ENCODE results near the gene OOEP. TPM values are rescaled to one million over a fixed set of nuclear protein-coding genes. Genes with fewer than 3 reads are reported as not detected.

OOEP gene
- total RNA-seq, 1 experiment from 2014 or later = 10.9 TPM

DNA sequence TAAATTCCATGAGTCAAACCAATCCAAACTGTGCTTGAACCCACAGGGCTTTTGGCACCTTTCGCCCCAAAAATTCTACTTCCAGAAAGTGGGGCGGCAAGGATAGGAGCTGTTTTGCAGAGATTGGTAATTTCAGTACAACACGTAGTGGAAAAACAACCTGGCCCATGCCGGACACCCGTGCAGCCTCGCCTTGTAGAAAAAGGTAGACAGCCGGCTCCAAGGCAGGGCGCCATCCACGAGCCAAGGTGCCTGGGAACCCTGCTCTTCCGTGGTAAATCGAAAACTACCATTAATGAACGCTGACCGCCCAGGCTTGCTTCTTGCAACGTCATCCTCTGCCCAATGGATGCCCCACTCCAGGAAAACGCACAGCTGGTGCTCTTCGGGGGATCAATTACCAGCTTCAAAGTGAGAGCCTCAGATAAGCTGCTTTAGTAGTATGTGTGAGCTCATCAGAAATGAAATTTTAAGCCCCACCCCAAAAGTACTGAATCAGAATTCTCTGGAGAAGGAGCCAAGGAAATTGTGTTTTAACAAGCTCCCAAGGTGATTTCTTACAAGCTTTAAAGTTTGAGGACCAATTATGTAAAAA, 1.8 kb downstream of the OOEP start:
- Histone ChIP-seq H3K4me3 (no peak overlapping the region), H3K27me3 (ENCODE audit: insufficient read depth, low read depth) (no peaks in the 10 kb centered on the region), H3K79me2 (ENCODE audit: low read depth) (no peaks in the 10 kb centered on the region), H3F3A (ENCODE audit: insufficient read depth, low read depth) (no peaks in the 10 kb centered on the region), H3K27ac (no peak overlapping the region), H2AFZ (no peak overlapping the region), H3K36me3 (ENCODE audit: low read depth) (no peaks in the 10 kb centered on the region), H4K20me1 (ENCODE audit: insufficient read depth) (no peaks in the 10 kb centered on the region), H3K9me2 (ENCODE audit: insufficient read depth) (no peaks in the 10 kb centered on the region), H3K4me2 (no peak overlapping the region), H3K9me3 (ENCODE audit: insufficient read depth, low read depth) (peaks cover 5% of the 10 kb centered on the region; the same call in 1 of the 2 replicates), H3K4me1 (replicated peaks; ENCODE audit: insufficient read depth) (no peaks in the 10 kb centered on the region)
- POLR2A ChIA-PET (ENCODE audit: unreplicated experiment) = no interaction called here
- DNase-seq = no peak
- BruUV-seq (replicated peaks) = no TSS peak
- CTCF ChIA-PET = no interaction called here
- intact Hi-C loops (cut with micrococcal nuclease; ENCODE audit: unreplicated experiment) = no loop called here
- TF ChIP-seq CTCF (conservative IDR thresholded peaks at IDR 0.05) (no peak), EZH2 (IDR thresholded peaks at IDR 0.05; ENCODE audit: low read depth) (no peak)

DNA sequence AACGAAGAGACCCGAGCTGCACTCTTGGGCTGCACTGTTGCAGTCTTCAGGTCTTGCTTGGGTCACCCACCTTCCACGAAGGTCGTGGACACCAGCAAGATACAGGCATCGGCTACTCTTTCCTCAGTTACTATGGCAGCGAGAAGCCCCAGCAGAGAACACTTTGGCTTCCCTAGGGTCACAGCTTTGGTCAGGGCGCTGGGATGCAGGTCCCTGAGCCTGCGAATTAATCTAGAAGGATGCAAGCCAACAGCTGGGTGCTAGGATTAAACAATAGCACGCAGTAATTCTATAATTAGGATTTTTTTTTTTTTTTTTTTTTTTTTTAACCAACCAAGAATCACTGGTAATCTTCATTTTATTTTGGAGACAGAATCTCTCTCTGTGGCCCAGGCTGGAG, 5.1 kb downstream of the OOEP start:
- Histone ChIP-seq H3K79me2 (ENCODE audit: low read depth) (no peaks in the 10 kb centered on the region), H3K27ac (no peak overlapping the region), H3K4me2 (no peak overlapping the region), H3K4me1 (replicated peaks; ENCODE audit: insufficient read depth) (no peaks in the 10 kb centered on the region), H3F3A (ENCODE audit: insufficient read depth, low read depth) (no peaks in the 10 kb centered on the region), H3K4me3 (no peak overlapping the region), H2AFZ (no peak overlapping the region), H3K9me2 (ENCODE audit: insufficient read depth) (no peaks in the 10 kb centered on the region), H3K36me3 (ENCODE audit: low read depth) (no peaks in the 10 kb centered on the region), H3K9me3 (ENCODE audit: insufficient read depth, low read depth) (no peaks in the 10 kb centered on the region), H3K27me3 (ENCODE audit: insufficient read depth, low read depth) (no peaks in the 10 kb centered on the region), H4K20me1 (ENCODE audit: insufficient read depth) (no peaks in the 10 kb centered on the region)
- intact Hi-C loops (cut with micrococcal nuclease; ENCODE audit: unreplicated experiment) = no loop called here
- no peak for DNase-seq
- POLR2A ChIA-PET (ENCODE audit: unreplicated experiment) = no interaction called here
- no peak for TF ChIP-seq EZH2 (IDR thresholded peaks at IDR 0.05; ENCODE audit: low read depth)
- no peak for TF ChIP-seq CTCF (conservative IDR thresholded peaks at IDR 0.05)
- no TSS peak for BruUV-seq (replicated peaks)
- CTCF ChIA-PET = no interaction called here

DNA sequence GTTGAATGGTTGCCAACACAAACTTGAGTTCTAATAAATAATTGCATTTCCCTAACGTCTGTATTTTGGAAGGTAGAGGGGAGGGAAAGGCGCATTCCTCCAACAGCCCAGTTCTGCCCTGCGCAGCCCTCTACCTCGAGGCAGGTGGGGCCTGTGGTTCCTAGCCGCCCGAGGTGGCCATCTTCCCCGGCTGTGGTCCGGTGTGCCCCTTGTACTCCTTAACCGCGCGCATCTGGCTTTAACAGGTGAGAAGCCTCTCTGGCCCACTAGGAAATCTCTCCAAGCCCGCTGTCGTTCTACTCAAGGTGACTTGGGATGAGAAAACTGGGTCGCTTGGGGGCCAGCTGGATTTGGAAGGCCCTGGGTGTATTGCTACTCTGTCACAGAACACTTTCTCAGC, 5.6 kb downstream of the OOEP start:
- TF ChIP-seq CTCF (conservative IDR thresholded peaks at IDR 0.05) = no peak
- TF ChIP-seq EZH2 (IDR thresholded peaks at IDR 0.05; ENCODE audit: low read depth) = no peak
- Histone ChIP-seq H3K79me2 (ENCODE audit: low read depth) (no peaks in the 10 kb centered on the region), H3K36me3 (ENCODE audit: low read depth) (no peaks in the 10 kb centered on the region), H2AFZ (no peak overlapping the region), H3K27me3 (ENCODE audit: insufficient read depth, low read depth) (no peaks in the 10 kb centered on the region), H3K27ac (no peak overlapping the region), H3K4me1 (replicated peaks; ENCODE audit: insufficient read depth) (no peaks in the 10 kb centered on the region), H3F3A (ENCODE audit: insufficient read depth, low read depth) (no peaks in the 10 kb centered on the region), H3K9me3 (ENCODE audit: insufficient read depth, low read depth) (no peaks in the 10 kb centered on the region), H4K20me1 (ENCODE audit: insufficient read depth) (no peaks in the 10 kb centered on the region), H3K4me2 (no peak overlapping the region), H3K9me2 (ENCODE audit: insufficient read depth) (no peaks in the 10 kb centered on the region), H3K4me3 (no peak overlapping the region)
- intact Hi-C loops (cut with micrococcal nuclease; ENCODE audit: unreplicated experiment) = no loop called here
- ChIA-PET POLR2A (ENCODE audit: unreplicated experiment) (no interaction called here), CTCF (no interaction called here)
- DNase-seq = no peak
- BruUV-seq (replicated peaks) = no TSS peak
